BLaER1 treated with 17β-estradiol and CSF1 and Interleukin-3, amounts not matched to agents 10 nM and 100 nM (cell line): ENCODE results near the gene BRINP3.

ENCODE experiments used
- H3K27ac ChIP-seq, 11 experiments: shearing (Covaris generic); formaldehyde crosslinking; 2 replicates each; pipeline ENCODE4 v1.8.1; 2022
- H3K27me3 ChIP-seq, 11 experiments: shearing (Covaris generic); formaldehyde crosslinking; 2 replicates each; pipeline ENCODE4 v1.8.1; 2022
- H3K36me3 ChIP-seq, 11 experiments: shearing (Covaris generic); formaldehyde crosslinking; 2 replicates each; pipeline ENCODE4 v1.8.1; 2022
- H3K4me1 ChIP-seq, 10 experiments: shearing (Covaris generic); formaldehyde crosslinking; 2 replicates each; pipeline ENCODE4 v1.8.1; 2022
- H3K4me2 ChIP-seq, 11 experiments: shearing (Covaris generic); formaldehyde crosslinking; 2 replicates each; pipeline ENCODE4 v1.8.1; 2022
- H3K4me3 ChIP-seq, 10 experiments: shearing (Covaris generic); formaldehyde crosslinking; 2 replicates each; pipeline ENCODE4 v1.8.1; 2022
- H3K9ac ChIP-seq, 11 experiments: shearing (Covaris generic); formaldehyde crosslinking; 2 replicates each; pipeline ENCODE4 v1.8.1; 2022
- H3K9me3 ChIP-seq, 11 experiments: shearing (Covaris generic); formaldehyde crosslinking; replicated peaks in 1 of 11; 2 replicates each; pipeline ENCODE4 v1.8.1; 2022
- H4K20me1 ChIP-seq, 11 experiments: shearing (Covaris generic); formaldehyde crosslinking; 2 replicates each; pipeline ENCODE4 v1.8.1; 2022
- Cebpa-rat ChIP-seq, 11 experiments: shearing (Covaris generic); IDR thresholded peaks; 2 replicates each; pipeline ENCODE4 v1.8.1; 2022

Gene BRINP3

DNA sequence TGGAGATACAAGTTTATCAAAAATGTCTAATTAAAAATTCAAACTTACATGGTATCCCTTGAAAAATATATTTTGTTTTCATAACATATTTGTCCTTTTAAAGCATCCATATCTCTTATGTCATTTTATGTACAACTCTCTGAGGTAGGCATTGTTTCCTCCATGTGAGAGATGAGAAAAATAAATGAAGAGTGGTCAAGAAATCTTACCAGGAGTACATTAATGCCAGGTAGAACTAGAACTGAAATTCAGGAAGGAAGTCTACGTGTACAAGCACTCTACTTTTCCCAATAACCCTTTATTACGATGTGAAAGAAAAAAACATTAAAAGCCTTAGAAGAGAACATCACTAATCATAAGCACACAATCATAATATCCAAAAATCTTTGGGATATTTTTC is 5.6 kb downstream of the BRINP3 start:
- peaks cover 0 to 9% (median 4%) of the 10 kb centered on the region in 11 experiments; a peak in 3 of 22 replicates for H3K27me3 ChIP-seq
- H3K4me2 ChIP-seq, result no peak overlapping the region
- no peak overlapping the region for H3K27ac ChIP-seq
- no peak for TF ChIP-seq Cebpa-rat (IDR thresholded peaks at IDR 0.05)
- no peaks in the 10 kb centered on the region for H3K4me1 ChIP-seq
- H3K9ac ChIP-seq, result no peak overlapping the region
- no peaks in the 10 kb centered on the region for H4K20me1 ChIP-seq
- no peaks in the 10 kb centered on the region for H3K9me3 ChIP-seq
- no peaks in the 10 kb centered on the region for H3K36me3 ChIP-seq
- H3K4me3 ChIP-seq, result no peak overlapping the region

DNA sequence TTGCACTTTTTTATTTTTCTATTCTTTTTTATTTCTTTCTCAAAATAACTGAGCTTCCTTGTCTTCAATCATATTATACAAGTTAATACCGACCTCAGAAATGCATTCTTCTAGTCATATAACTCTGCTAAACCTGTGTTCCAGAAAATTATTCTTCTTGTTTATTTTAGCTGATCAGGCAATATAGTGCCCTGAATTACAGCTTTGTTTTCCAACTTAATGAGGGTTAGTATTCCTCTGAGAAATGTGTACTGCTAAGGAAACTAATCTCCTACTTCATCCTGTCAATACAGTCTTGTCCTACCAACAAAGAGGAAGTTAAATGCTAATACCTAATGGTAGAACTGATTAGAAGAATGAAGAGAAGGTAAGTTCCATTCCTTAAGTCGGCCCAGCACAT is 13.0 kb downstream of the BRINP3 start:
- Histone ChIP-seq H3K36me3 (no peaks in the 10 kb centered on the region), H3K4me2 (no peak overlapping the region), H3K9me3 (no peaks in the 10 kb centered on the region), H3K4me3 (no peak overlapping the region), H4K20me1 (no peaks in the 10 kb centered on the region), H3K4me1 (no peaks in the 10 kb centered on the region), H3K27ac (no peak overlapping the region), H3K9ac (no peak overlapping the region), H3K27me3 (no peaks in the 10 kb centered on the region)
- no peak for TF ChIP-seq Cebpa-rat (IDR thresholded peaks at IDR 0.05)

DNA sequence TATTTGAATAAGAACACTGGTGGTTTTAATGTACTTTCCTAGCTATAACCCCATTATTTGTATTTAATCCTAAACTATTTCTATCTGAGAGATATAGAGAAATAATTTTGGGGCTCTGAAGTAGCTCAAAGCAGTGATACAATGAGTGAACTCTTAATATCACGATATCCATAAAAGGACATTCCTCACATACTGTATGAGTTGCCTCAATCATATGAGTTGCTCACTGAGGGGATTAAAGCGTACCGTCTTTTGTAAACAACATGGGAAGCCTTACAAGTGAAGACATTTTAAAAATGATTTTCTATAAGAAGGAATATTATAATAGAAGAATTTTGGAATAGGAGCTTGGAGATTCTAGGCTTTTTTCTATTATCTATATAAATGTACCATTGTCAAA is 21.5 kb downstream of the BRINP3 start:
- Histone ChIP-seq H3K9me3 (no peaks in the 10 kb centered on the region), H3K4me1 (no peaks in the 10 kb centered on the region), H3K27ac (no peak overlapping the region), H4K20me1 (no peaks in the 10 kb centered on the region), H3K9ac (no peak overlapping the region), H3K27me3 (no peaks in the 10 kb centered on the region), H3K4me2 (no peak overlapping the region), H3K36me3 (no peaks in the 10 kb centered on the region), H3K4me3 (no peak overlapping the region)
- TF ChIP-seq Cebpa-rat (IDR thresholded peaks at IDR 0.05), result no peak

- H3K4me1 ChIP-seq, result no peaks in the 10 kb centered on the region
- H3K9ac ChIP-seq, result no peak overlapping the region
- no peak overlapping the region for H3K27ac ChIP-seq
- H3K4me2 ChIP-seq, result no peak overlapping the region
- H4K20me1 ChIP-seq, result no peaks in the 10 kb centered on the region
- H3K36me3 ChIP-seq, result no peaks in the 10 kb centered on the region
- H3K27me3 ChIP-seq, result no peaks in the 10 kb centered on the region
- TF ChIP-seq Cebpa-rat (IDR thresholded peaks at IDR 0.05), result no peak
- H3K4me3 ChIP-seq, result no peak overlapping the region
- H3K9me3 ChIP-seq, result no peaks in the 10 kb centered on the region
These were observed 22.0 kb downstream of the BRINP3 start for GRCh38 chr1:190455631-190456030.

GRCh38 chr1:190453550-190453949 is 24.1 kb downstream of the BRINP3 start:
- no peak overlapping the region for H3K4me3 ChIP-seq
- no peak overlapping the region for H3K9ac ChIP-seq
- H3K9me3 ChIP-seq, result no peaks in the 10 kb centered on the region
- H3K27ac ChIP-seq, result no peak overlapping the region
- no peaks in the 10 kb centered on the region for H3K27me3 ChIP-seq
- no peaks in the 10 kb centered on the region for H3K36me3 ChIP-seq
- TF ChIP-seq Cebpa-rat (IDR thresholded peaks at IDR 0.05), result no peak
- H3K4me2 ChIP-seq, result no peak overlapping the region
- no peaks in the 10 kb centered on the region for H4K20me1 ChIP-seq
- no peaks in the 10 kb centered on the region for H3K4me1 ChIP-seq

GRCh38 chr1:190452272-190452848 is 25.3 kb downstream of the BRINP3 start:
- Histone ChIP-seq H3K4me3 (no peak overlapping the region), H3K4me1 (no peaks in the 10 kb centered on the region), H3K9ac (no peak overlapping the region), H3K4me2 (no peak overlapping the region), H3K9me3 (no peaks in the 10 kb centered on the region), H3K27ac (no peak overlapping the region), H3K36me3 (no peaks in the 10 kb centered on the region), H4K20me1 (no peaks in the 10 kb centered on the region), H3K27me3 (no peaks in the 10 kb centered on the region)
- no peak for TF ChIP-seq Cebpa-rat (IDR thresholded peaks at IDR 0.05)

- no peak overlapping the region for H3K4me3 ChIP-seq
- no peak overlapping the region for H3K27ac ChIP-seq
- no peaks in the 10 kb centered on the region for H3K9me3 ChIP-seq
- no peaks in the 10 kb centered on the region for H3K4me1 ChIP-seq
- no peaks in the 10 kb centered on the region for H4K20me1 ChIP-seq
- no peaks in the 10 kb centered on the region for H3K27me3 ChIP-seq
- no peaks in the 10 kb centered on the region for H3K36me3 ChIP-seq
- H3K9ac ChIP-seq, result no peak overlapping the region
- TF ChIP-seq Cebpa-rat (IDR thresholded peaks at IDR 0.05), result no peak
- H3K4me2 ChIP-seq, result no peak overlapping the region
These were observed 33.2 kb downstream of the BRINP3 start for GRCh38 chr1:190444464-190444863.

DNA sequence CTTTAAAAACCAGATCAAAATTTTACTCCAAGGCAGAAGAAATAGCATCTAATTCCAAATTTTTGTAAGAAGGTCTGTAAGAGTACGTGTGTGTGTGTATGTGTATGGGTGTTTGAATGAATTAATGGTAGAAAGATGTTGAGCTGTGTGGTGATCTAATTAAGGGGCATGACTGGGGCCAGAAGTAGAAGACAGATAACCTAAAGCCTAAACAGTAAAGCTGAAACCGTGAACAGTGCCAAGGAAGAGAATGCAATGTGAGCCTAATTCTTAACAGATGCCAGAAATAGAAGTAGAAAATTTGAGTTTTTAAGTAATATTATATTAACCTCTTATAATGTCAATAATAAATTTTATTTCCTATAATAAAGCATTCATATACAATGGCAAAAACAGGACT is 38.2 kb downstream of the BRINP3 start:
- Histone ChIP-seq H3K9me3 (no peaks in the 10 kb centered on the region), H3K27me3 (no peaks in the 10 kb centered on the region), H3K4me3 (no peak overlapping the region), H3K9ac (no peak overlapping the region), H3K4me1 (no peaks in the 10 kb centered on the region), H4K20me1 (no peaks in the 10 kb centered on the region), H3K27ac (no peak overlapping the region), H3K36me3 (no peaks in the 10 kb centered on the region), H3K4me2 (no peak overlapping the region)
- TF ChIP-seq Cebpa-rat (IDR thresholded peaks at IDR 0.05), result no peak

- Histone ChIP-seq H3K4me3 (no peak overlapping the region), H3K9ac (no peak overlapping the region), H3K27ac (no peak overlapping the region), H3K36me3 (no peaks in the 10 kb centered on the region), H3K9me3 (no peaks in the 10 kb centered on the region), H4K20me1 (no peaks in the 10 kb centered on the region), H3K4me2 (no peak overlapping the region), H3K4me1 (no peaks in the 10 kb centered on the region), H3K27me3 (no peaks in the 10 kb centered on the region)
- TF ChIP-seq Cebpa-rat (IDR thresholded peaks at IDR 0.05), result no peak
These were observed 41.0 kb downstream of the BRINP3 start for GRCh38 chr1:190436615-190437014.

- H3K27ac ChIP-seq, result no peak overlapping the region
- H3K9ac ChIP-seq, result no peak overlapping the region
- H3K27me3 ChIP-seq, result no peaks in the 10 kb centered on the region
- H3K4me2 ChIP-seq, result no peak overlapping the region
- peaks cover 0 to 3% (median 0%) of the 10 kb centered on the region in 10 experiments; a peak in 3 of 20 replicates for H3K4me1 ChIP-seq
- no peak overlapping the region for H3K4me3 ChIP-seq
- no peaks in the 10 kb centered on the region for H3K36me3 ChIP-seq
- H3K9me3 ChIP-seq, result no peaks in the 10 kb centered on the region
- H4K20me1 ChIP-seq, result no peaks in the 10 kb centered on the region
- TF ChIP-seq Cebpa-rat (IDR thresholded peaks at IDR 0.05), result no peak
These were observed 47.7 kb downstream of the BRINP3 start for GRCh38 chr1:190429932-190430331.
